HFFc6 (cell line): ENCODE measurements around the gene PHLDB1. TPM values are rescaled to one million over a fixed set of nuclear protein-coding genes. Genes with fewer than 3 reads are reported as not detected.

Experiments
- DNase-seq: peaks from one replicate; pipeline ENCODE4 v3.0.0-alpha.2; 2018
- H3K27ac Mint-ChIP-seq: 2 replicates; pipeline ENCODE4 v1.8.0; 2020; ENCODE audit warnings: mild to moderate bottlenecking, mixed read lengths
- H3K27me3 Mint-ChIP-seq: 2 replicates; pipeline ENCODE4 v1.8.0; 2021; ENCODE audit warnings: mild to moderate bottlenecking, moderate library complexity, mixed read lengths; ENCODE audit not compliant: insufficient read depth
- H3K36me3 Mint-ChIP-seq: 2 replicates; pipeline ENCODE4 v1.8.0; 2021; ENCODE audit warnings: low read depth, mixed read lengths
- H3K4me1 Mint-ChIP-seq: 2 replicates; pipeline ENCODE4 v1.8.0; 2020; ENCODE audit warnings: low read depth, mixed read lengths
- H3K4me3 Mint-ChIP-seq: 2 replicates; pipeline ENCODE4 v1.8.0; 2020; ENCODE audit warnings: mild to moderate bottlenecking, moderate library complexity, mixed read lengths
- H3K9me3 Mint-ChIP-seq: 2 replicates; pipeline ENCODE4 v1.8.0; 2020; ENCODE audit warnings: mild to moderate bottlenecking, mixed read lengths
- total RNA-seq, 6 experiments: library from RNA; stranded (reverse); fragmentation: NEBNext Ultra II Directional; extraction: Animal tissue kit (Norgen Biotek cat#: 25700); gene quantifications; 2 replicates in 1 of 6; 3 replicates in 5 of 6; pipeline ENCODE4 v1.2.3, GENCODE V29; 2021
- TF ChIP-seq, protein P1 (sequence below): fragments of 200-600 bp; sonication (generic); IDR thresholded peaks from 2 replicates; pipeline ENCODE4 v1.5.0; 2021; ENCODE audit warnings: antibody characterized with exemption, mild to moderate bottlenecking

The PHLDB1 gene
- total RNA-seq, 6 experiments from 2014 or later: 106 to 121 (median 114) TPM

DNA sequence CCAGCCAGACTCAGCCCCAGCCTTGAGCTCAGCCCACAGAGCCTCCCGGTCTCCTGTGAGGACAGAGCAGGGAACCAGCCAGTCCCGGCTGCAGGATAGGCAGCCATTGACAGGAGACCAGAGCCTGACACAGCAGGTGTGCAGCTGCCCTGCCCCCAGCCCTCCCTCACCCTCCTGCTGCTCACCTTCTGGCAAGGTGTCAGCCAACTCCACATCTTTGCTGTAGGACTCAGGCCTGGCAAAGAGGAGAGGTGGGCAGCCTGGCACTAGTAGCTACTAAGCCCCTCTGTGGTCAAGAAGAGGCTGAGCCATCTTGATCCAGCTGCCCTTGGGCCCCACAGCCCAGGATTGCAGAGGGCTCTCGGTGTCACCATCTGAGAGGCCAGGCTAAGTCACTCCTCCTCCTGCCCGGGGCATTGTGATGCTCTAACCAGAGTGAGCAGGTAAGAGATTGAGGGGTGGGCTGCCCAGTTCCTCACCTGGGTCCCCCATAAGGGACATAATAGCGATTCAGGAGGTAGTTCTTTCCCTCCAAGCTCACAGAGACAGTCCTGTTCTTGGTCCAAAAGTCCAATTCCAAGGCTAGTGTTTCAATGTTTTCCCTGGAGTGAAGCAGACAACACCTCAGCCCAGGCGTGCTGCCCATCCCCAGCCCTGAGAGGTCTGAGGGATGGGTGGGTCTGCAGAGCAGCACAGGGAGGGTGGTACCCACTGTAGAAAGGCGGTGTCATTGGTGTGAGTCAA, 53.4 kb downstream of the PHLDB1 start:
- Mint-ChIP-seq H3K36me3 (peaks cover 18% of the 10 kb centered on the region), H3K4me1 (no peaks in the 10 kb centered on the region), H3K4me3 (no peak overlapping the region; the same call in 1 of the 2 replicates), H3K9me3 (no peaks in the 10 kb centered on the region), H3K27me3 (peaks cover 15% of the 10 kb centered on the region), H3K27ac (no peak overlapping the region)
- TF ChIP-seq, protein P1, sequence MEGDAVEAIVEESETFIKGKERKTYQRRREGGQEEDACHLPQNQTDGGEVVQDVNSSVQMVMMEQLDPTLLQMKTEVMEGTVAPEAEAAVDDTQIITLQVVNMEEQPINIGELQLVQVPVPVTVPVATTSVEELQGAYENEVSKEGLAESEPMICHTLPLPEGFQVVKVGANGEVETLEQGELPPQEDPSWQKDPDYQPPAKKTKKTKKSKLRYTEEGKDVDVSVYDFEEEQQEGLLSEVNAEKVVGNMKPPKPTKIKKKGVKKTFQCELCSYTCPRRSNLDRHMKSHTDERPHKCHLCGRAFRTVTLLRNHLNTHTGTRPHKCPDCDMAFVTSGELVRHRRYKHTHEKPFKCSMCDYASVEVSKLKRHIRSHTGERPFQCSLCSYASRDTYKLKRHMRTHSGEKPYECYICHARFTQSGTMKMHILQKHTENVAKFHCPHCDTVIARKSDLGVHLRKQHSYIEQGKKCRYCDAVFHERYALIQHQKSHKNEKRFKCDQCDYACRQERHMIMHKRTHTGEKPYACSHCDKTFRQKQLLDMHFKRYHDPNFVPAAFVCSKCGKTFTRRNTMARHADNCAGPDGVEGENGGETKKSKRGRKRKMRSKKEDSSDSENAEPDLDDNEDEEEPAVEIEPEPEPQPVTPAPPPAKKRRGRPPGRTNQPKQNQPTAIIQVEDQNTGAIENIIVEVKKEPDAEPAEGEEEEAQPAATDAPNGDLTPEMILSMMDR: no peak
- no peak for DNase-seq

DNA sequence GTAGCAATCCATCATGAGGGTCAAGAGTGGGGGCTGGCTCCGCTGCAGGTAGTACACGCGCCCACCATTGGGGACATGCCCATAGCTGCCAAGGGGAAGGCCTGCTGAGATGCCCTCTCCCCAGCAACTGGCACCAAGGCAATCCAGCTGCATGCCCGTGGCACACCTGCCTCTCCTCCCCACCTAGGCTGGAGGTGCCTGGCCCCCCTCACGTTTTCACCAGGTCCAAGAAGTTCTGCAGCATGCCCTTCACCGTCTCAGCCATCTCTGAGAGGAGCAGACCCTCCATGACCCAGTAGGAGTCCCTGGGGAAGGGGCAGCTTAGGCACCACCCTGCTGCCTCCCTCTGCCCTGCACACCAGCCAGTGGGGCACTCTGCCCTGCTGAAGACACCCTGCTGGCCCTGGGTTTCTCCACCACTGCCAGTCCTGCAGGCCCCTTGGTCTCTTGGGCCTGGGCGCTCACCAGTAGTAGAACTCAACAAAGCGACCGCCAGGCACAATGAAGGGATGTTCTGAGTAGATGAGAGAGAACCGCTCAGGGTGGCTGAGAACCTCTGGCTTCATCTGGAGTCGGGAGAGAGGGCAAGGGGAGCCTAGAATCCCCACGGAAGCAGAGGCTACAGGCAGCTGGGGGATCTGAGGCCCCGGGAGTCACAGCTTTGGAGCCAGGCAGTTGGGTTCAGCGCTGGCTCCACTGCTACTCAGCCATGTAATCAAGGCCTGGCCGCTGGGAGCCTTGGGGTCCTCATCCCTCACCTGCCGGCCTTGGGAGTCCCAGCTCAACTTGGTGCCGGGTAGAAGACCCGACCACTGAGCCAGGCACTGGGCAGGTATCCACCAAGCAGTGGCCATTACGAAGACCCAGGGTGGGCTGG, 54.2 kb downstream of the PHLDB1 start:
- Mint-ChIP-seq H3K9me3 (no peaks in the 10 kb centered on the region), H3K27me3 (peaks cover 20% of the 10 kb centered on the region), H3K27ac (no peak overlapping the region), H3K36me3 (peaks cover 12% of the 10 kb centered on the region), H3K4me1 (no peaks in the 10 kb centered on the region), H3K4me3 (no peak overlapping the region; the same call in 1 of the 2 replicates)
- TF ChIP-seq, protein P1: no peak
- no peak for DNase-seq

DNA sequence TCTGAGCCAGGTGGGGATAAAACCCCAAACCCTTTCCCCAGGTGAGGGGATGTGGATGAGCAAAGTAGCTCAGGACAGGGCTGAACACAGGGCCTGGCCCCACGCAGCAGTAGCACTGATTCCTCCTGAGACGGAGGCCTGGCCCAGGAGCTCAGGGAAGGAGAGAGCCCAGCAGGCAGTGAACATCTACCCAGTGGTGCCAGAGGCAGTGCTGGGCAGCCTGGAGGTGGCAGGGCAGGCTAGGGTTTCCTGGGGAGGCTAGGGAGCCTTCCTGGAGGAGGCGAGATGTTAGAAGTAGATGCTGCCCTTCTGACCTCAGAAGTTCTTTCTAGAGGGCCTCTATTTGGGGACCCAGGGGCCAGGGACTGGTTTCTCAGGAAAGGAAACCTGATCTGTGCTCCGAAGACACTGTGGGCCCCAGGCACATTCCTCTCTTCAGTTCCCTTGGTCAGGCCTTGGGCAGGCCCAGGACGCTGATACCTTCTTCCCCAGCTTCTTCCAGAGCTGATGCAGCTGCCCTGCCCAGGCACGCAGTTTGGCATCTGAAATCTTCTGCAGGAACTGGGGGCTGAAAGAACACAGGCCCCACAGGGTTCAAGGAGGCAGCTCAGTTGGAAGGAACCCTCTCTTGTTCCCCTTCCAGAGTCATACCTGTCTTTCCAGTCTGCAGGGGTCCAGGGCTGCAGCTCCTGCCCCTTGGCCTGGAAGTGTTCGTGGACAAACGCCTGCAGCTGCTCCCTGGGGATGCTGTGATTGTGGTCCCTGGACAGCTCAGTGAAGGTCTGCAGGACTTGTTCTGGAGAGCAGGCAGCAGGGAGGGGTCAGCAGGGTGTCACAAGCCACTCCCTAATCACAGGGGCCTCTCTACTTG, 55.2 kb downstream of the PHLDB1 start:
- no peak for DNase-seq

DNA sequence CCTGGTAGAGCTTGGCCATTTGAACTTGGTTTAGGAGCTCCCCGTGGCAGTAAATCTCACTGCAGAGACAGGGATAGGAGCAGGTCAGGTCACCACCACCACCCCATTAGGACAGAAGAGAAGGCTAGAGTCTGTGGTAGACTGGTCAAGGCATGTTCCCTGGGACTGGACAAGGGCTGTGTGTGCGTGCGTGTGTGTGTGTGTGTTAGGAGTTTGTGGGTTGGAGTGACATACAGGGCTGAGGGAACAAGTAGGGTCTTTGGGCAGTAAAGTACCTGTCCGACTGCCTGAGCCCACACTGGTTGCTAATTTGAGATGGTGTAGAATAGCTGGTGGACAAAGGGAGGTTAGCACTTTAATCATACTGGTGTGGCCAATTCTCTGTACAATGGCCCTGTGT, 56.0 kb downstream of the PHLDB1 start:
- Mint-ChIP-seq H3K9me3 (no peaks in the 10 kb centered on the region), H3K36me3 (peaks cover 4% of the 10 kb centered on the region; the same call in 1 of the 2 replicates), H3K4me1 (no peaks in the 10 kb centered on the region), H3K4me3 (no peak overlapping the region; the same call in 1 of the 2 replicates), H3K27ac (no peak overlapping the region), H3K27me3 (peaks cover 20% of the 10 kb centered on the region)
- TF ChIP-seq, protein P1: no peak
- no peak for DNase-seq

More for the DNA sequence above, 55.2 kb downstream of the PHLDB1 start:
- Mint-ChIP-seq H3K9me3 (no peaks in the 10 kb centered on the region), H3K4me1 (no peaks in the 10 kb centered on the region), H3K4me3 (no peak overlapping the region; the same call in 1 of the 2 replicates), H3K27ac (no peak overlapping the region), H3K27me3 (peaks cover 20% of the 10 kb centered on the region), H3K36me3 (peaks cover 4% of the 10 kb centered on the region; the same call in 1 of the 2 replicates)
- TF ChIP-seq, protein P1: no peak

DNA sequence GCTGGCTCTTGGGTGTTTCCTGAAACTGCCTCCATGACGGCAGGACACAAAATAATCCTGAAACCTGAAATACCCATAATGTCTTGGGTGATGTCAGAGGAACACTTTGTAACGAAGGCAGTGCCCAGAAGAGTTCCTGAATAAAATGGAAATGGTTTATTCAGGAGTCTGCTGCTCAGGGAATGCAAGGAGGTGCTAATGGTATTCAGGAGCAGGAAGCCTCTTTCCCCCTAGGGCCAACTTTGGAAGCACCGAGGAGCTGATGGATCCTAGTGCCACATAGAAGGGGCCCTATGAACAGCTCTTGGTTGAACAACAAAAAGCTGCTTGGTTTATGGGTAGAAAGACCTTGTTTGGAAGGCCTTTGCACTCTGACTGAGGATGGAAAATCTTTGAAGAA, 56.5 kb downstream of the PHLDB1 start:
- TF ChIP-seq, protein P1: no peak
- H3K36me3 Mint-ChIP-seq: peaks cover 4% of the 10 kb centered on the region; the same call in 1 of the 2 replicates
- DNase-seq: no peak
- H3K27ac Mint-ChIP-seq: no peak overlapping the region
- no peaks in the 10 kb centered on the region for H3K9me3 Mint-ChIP-seq
- H3K4me1 Mint-ChIP-seq: no peaks in the 10 kb centered on the region
- no peak overlapping the region for H3K4me3 Mint-ChIP-seq
- H3K27me3 Mint-ChIP-seq: peaks cover 20% of the 10 kb centered on the region
